Stimulated activated CD4-positive, alpha-beta T cell treated with anti-CD3 and anti-CD28 coated beads, Interleukin-12 subunit alpha, Interleukin-12 subunit beta, amount 100 ng/mL, for 4 hours (primary cell): ENCODE measurements around the gene AFAP1.
A peak's percentile ranks its signal among the peaks of the same experiment; 100 is the strongest.

Experiments
- DNase-seq: peaks from one replicate; pipeline ENCODE4 v3.0.0-alpha.2; 2020

AFAP1 gene

GRCh38 chr4:7890635-7891393, 48.8 kb downstream of the AFAP1 start:
- no peak for DNase-seq

GRCh38 chr4:7887436-7887835, 52.2 kb downstream of the AFAP1 start:
- no peak for DNase-seq

GRCh38 chr4:7886007-7886973, 53.4 kb downstream of the AFAP1 start:
- no peak for DNase-seq

GRCh38 chr4:7885216-7886006, 54.2 kb downstream of the AFAP1 start:
- no peak for DNase-seq

GRCh38 chr4:7880683-7881082, 59.0 kb downstream of the AFAP1 start:
- no peak for DNase-seq

GRCh38 chr4:7879127-7879526, 60.5 kb downstream of the AFAP1 start:
- no peak for DNase-seq

GRCh38 chr4:7878323-7878722, 61.3 kb downstream of the AFAP1 start:
- DNase-seq, result no peak

- no peak for DNase-seq
These were observed 62.5 kb downstream of the AFAP1 start for GRCh38 chr4:7877176-7877575.

GRCh38 chr4:7876201-7876875, 63.3 kb downstream of the AFAP1 start:
- peak; percentile 30 for DNase-seq

- no peak for DNase-seq
These were observed 64.8 kb downstream of the AFAP1 start for GRCh38 chr4:7874838-7875237.

- DNase-seq, result no peak
These were observed 65.8 kb downstream of the AFAP1 start for GRCh38 chr4:7873881-7874280.

GRCh38 chr4:7872264-7872771, 67.3 kb downstream of the AFAP1 start:
- no peak for DNase-seq

- DNase-seq, result no peak
These were observed 68.3 kb downstream of the AFAP1 start for GRCh38 chr4:7871356-7871755.

GRCh38 chr4:7868892-7869471, 70.7 kb downstream of the AFAP1 start:
- DNase-seq, result no peak

- DNase-seq, result no peak
These were observed 71.3 kb downstream of the AFAP1 start for GRCh38 chr4:7868436-7868775.

GRCh38 chr4:7867701-7868435, 71.8 kb downstream of the AFAP1 start:
- no peak for DNase-seq

GRCh38 chr4:7867191-7867590, 72.5 kb downstream of the AFAP1 start:
- DNase-seq, result no peak

GRCh38 chr4:7865533-7865932, 74.1 kb downstream of the AFAP1 start:
- no peak for DNase-seq

GRCh38 chr4:7864685-7865084, 75.0 kb downstream of the AFAP1 start:
- no peak for DNase-seq

GRCh38 chr4:7863911-7864681, 75.6 kb downstream of the AFAP1 start:
- DNase-seq, result no peak
